Caco-2 (cell line): Measurements from ENCODE around the gene ZNF135. TPM values are rescaled to one million over a fixed set of nuclear protein-coding genes. Genes with fewer than 3 reads are reported as not detected.
A peak's percentile ranks its signal among the peaks of the same experiment; 100 is the strongest.

Experiments
- BruUV-seq: library from RNA; stranded (reverse); fragments of 400-500 nt; replicated peaks from 2 replicates; lab custom pipeline; 2021; lab: Mats Ljungman, UMichigan
- CTCF ChIA-PET: fragments of 300-600 bp; sonication (Branson Sonifier 250); formaldehyde crosslinking; loops from one replicate; lab custom pipeline; 2022; ENCODE audit warnings: antibody characterized with exemption; lab: Charles Lee
- POLR2A ChIA-PET: fragments of 300-600 bp; sonication (Branson Sonifier 250); formaldehyde crosslinking; loops from one replicate; lab custom pipeline; 2022; ENCODE audit warnings: antibody characterized with exemption; lab: Charles Lee
- DNase-seq, 2 experiments: peaks; one replicate each; pipeline versions ENCODE4 v3.0.0 to v3.0.0-alpha.2; 2020 to 2022
- H3K27me3 ChIP-seq: replicated peaks from 2 replicates; pipeline ENCODE4 v1.6.0; 2011; ENCODE audit warnings: low read length; ENCODE audit not compliant: control insufficient read depth, insufficient read depth
- H3K36me3 ChIP-seq: 2 replicates; pipeline ENCODE4 v1.5.1; 2011; ENCODE audit warnings: low read length; ENCODE audit not compliant: control insufficient read depth, insufficient read depth
- H3K4me1 ChIP-seq: fragments of 250-450 bp; sonication (Bioruptor Pico); 2 replicates; pipeline ENCODE4 v1.5.1; 2020; ENCODE audit warnings: mild to moderate bottlenecking
- H3K4me3 ChIP-seq: 2 replicates; pipeline ENCODE4 v1.5.1; 2011; ENCODE audit warnings: low read depth, mild to moderate bottlenecking, control low read depth, low read length
- H3K9me3 ChIP-seq: fragments of 250-450 bp; sonication (Bioruptor Pico); 2 replicates; pipeline ENCODE4 v1.5.1; 2020; ENCODE audit warnings: mild to moderate bottlenecking, moderate library complexity
- H3K27ac Mint-ChIP-seq: one replicate; pipeline ENCODE4 v1.8.0; 2022; ENCODE audit warnings: mixed read lengths; ENCODE audit not compliant: unreplicated experiment
- H3K27me3 Mint-ChIP-seq: one replicate; pipeline ENCODE4 v1.8.0; 2022; ENCODE audit warnings: mixed read lengths; ENCODE audit not compliant: insufficient read depth, unreplicated experiment
- H3K36me3 Mint-ChIP-seq: one replicate; pipeline ENCODE4 v1.8.0; 2022; ENCODE audit warnings: mild to moderate bottlenecking, mixed read lengths; ENCODE audit not compliant: insufficient read depth, unreplicated experiment
- H3K4me1 Mint-ChIP-seq: one replicate; pipeline ENCODE4 v1.8.0; 2022; ENCODE audit warnings: low read depth, mixed read lengths; ENCODE audit not compliant: unreplicated experiment
- H3K4me3 Mint-ChIP-seq: one replicate; pipeline ENCODE4 v1.8.0; 2022; ENCODE audit warnings: mild to moderate bottlenecking, moderate library complexity, mixed read lengths; ENCODE audit not compliant: unreplicated experiment
- H3K9me3 Mint-ChIP-seq: one replicate; pipeline ENCODE4 v1.8.0; 2022; ENCODE audit warnings: mixed read lengths; ENCODE audit not compliant: unreplicated experiment
- CTCF ChIP-seq, 2 experiments: fragments of 200-600 bp in 1 of 2; IDR thresholded peaks; 1 replicate in 1 of 2; 2 replicates in 1 of 2; pipeline versions ENCODE4 v1.5.1 to v1.8.0; 2011 to 2022; ENCODE audit warnings: antibody characterized with exemption in 1 of 2, control low read depth in 1 of 2, inconsistent platforms in 1 of 2, low read depth in 1 of 2, low read length in 1 of 2, mild to moderate bottlenecking in 1 of 2, moderate library complexity in 1 of 2; ENCODE audit not compliant: insufficient read depth in 1 of 2, severe bottlenecking in 1 of 2, unreplicated experiment in 1 of 2
- intact Hi-C: fragments of 100-400 bp; cut with micrococcal nuclease; formaldehyde crosslinking; loops from one replicate; pipeline ENCODE4 v1.10.0; 2022; ENCODE audit not compliant: unreplicated experiment
- total RNA-seq: library from RNA; stranded (reverse); gene quantifications from 2 replicates; pipeline ENCODE4 v1.2.3, GENCODE V29; 2022

Gene ZNF135
- total RNA-seq, 1 experiment from 2014 or later, result not detected

- TF ChIP-seq CTCF (IDR thresholded peaks at IDR 0.05; ENCODE audit: insufficient read depth in 1 of 2, low read depth in 1 of 2, low read length in 1 of 2, severe bottlenecking in 1 of 2, unreplicated experiment in 1 of 2), result no peak
- no peaks in the 10 kb centered on the region for H3K4me1 Mint-ChIP-seq
- Histone ChIP-seq H3K36me3 (no peaks in the 10 kb centered on the region), H3K9me3 (peaks cover 30% of the 10 kb centered on the region), H3K4me3 (no peak overlapping the region), H3K27me3 (no peaks in the 10 kb centered on the region), H3K4me1 (no peaks in the 10 kb centered on the region)
- peaks cover 13% of the 10 kb centered on the region for H3K36me3 Mint-ChIP-seq
- no peak overlapping the region for H3K4me3 Mint-ChIP-seq
- peaks cover 34% of the 10 kb centered on the region for H3K9me3 Mint-ChIP-seq
- intact Hi-C loops, result no loop called here
- no peak overlapping the region for H3K27ac Mint-ChIP-seq
- H3K27me3 Mint-ChIP-seq, result no peaks in the 10 kb centered on the region
- BruUV-seq, result no TSS peak
- POLR2A ChIA-PET, result no interaction called here
- DNase-seq, result no peak
- CTCF ChIA-PET, result no interaction called here
Observed at GRCh38 chr19:58097349-58097748, 38.3 kb downstream of the ZNF135 start.

GRCh38 chr19:58097781-58098681 is 38.9 kb downstream of the ZNF135 start, which contains the start of gene ZSCAN18:
Gene ZSCAN18, minus strand, starts transcription at chr19:58098231. Its CDS starts 7,964 bp downstream, at chr19:58090267.
- peak in 1 of 2 experiments; percentile 9 for DNase-seq
- Mint-ChIP-seq H3K27me3 (no peaks in the 10 kb centered on the region), H3K36me3 (peaks cover 13% of the 10 kb centered on the region), H3K9me3 (peaks cover 40% of the 10 kb centered on the region), H3K27ac (peak within 1 kb of the TSS; percentile 84), H3K4me1 (no peaks in the 10 kb centered on the region), H3K4me3 (peak within 1 kb of the TSS; percentile 52)
- no TSS peak for BruUV-seq
- Histone ChIP-seq H3K36me3 (no peaks in the 10 kb centered on the region), H3K4me3 (no peak within 1 kb of the TSS), H3K4me1 (no peaks in the 10 kb centered on the region), H3K9me3 (peaks cover 31% of the 10 kb centered on the region), H3K27me3 (no peaks in the 10 kb centered on the region)
- ChIA-PET POLR2A (no interaction called here), CTCF (no interaction called here)
- TF ChIP-seq CTCF (IDR thresholded peaks at IDR 0.05; ENCODE audit: insufficient read depth in 1 of 2, low read depth in 1 of 2, low read length in 1 of 2, severe bottlenecking in 1 of 2, unreplicated experiment in 1 of 2), result no peak
- intact Hi-C loops, result no loop called here

GRCh38 chr19:58098682-58098998 is 39.6 kb downstream of the ZNF135 start:
- no peak for DNase-seq
- peaks cover 40% of the 10 kb centered on the region for H3K9me3 Mint-ChIP-seq
- peak overlapping the region; percentile 52 for H3K4me3 Mint-ChIP-seq
- H3K27me3 Mint-ChIP-seq, result no peaks in the 10 kb centered on the region
- TF ChIP-seq CTCF (IDR thresholded peaks at IDR 0.05; ENCODE audit: insufficient read depth in 1 of 2, low read depth in 1 of 2, low read length in 1 of 2, severe bottlenecking in 1 of 2, unreplicated experiment in 1 of 2), result no peak
- H3K4me1 ChIP-seq, result no peaks in the 10 kb centered on the region
- no peak overlapping the region for H3K4me3 ChIP-seq
- H3K9me3 ChIP-seq, result peaks cover 33% of the 10 kb centered on the region
- intact Hi-C loops, result no loop called here
- H3K36me3 ChIP-seq, result no peaks in the 10 kb centered on the region
- no TSS peak for BruUV-seq
- H3K27ac Mint-ChIP-seq, result peak overlapping the region; percentile 84
- CTCF ChIA-PET, result no interaction called here
- POLR2A ChIA-PET, result no interaction called here
- H3K4me1 Mint-ChIP-seq, result no peaks in the 10 kb centered on the region
- H3K27me3 ChIP-seq, result no peaks in the 10 kb centered on the region
- peaks cover 8% of the 10 kb centered on the region for H3K36me3 Mint-ChIP-seq
